Caco-2 (cell line): Measurements from ENCODE around the gene PLOD1. TPM values are rescaled to one million over a fixed set of nuclear protein-coding genes. Genes with fewer than 3 reads are reported as not detected.
A peak's percentile ranks its signal among the peaks of the same experiment; 100 is the strongest.

Experiments used
- BruUV-seq: library from RNA; stranded (reverse); fragments of 400-500 nt; replicated peaks from 2 replicates; lab custom pipeline; 2021; lab: Mats Ljungman, UMichigan
- CTCF ChIA-PET: fragments of 300-600 bp; sonication (Branson Sonifier 250); formaldehyde crosslinking; loops from one replicate; lab custom pipeline; 2022; ENCODE audit warnings: antibody characterized with exemption; lab: Charles Lee
- POLR2A ChIA-PET: fragments of 300-600 bp; sonication (Branson Sonifier 250); formaldehyde crosslinking; loops from one replicate; lab custom pipeline; 2022; ENCODE audit warnings: antibody characterized with exemption; lab: Charles Lee
- DNase-seq, 2 experiments: peaks; one replicate each; pipeline versions ENCODE4 v3.0.0 to v3.0.0-alpha.2; 2020 to 2022
- H3K27me3 ChIP-seq: replicated peaks from 2 replicates; pipeline ENCODE4 v1.6.0; 2011; ENCODE audit warnings: low read length; ENCODE audit not compliant: control insufficient read depth, insufficient read depth
- H3K36me3 ChIP-seq: 2 replicates; pipeline ENCODE4 v1.5.1; 2011; ENCODE audit warnings: low read length; ENCODE audit not compliant: control insufficient read depth, insufficient read depth
- H3K4me1 ChIP-seq: fragments of 250-450 bp; sonication (Bioruptor Pico); 2 replicates; pipeline ENCODE4 v1.5.1; 2020; ENCODE audit warnings: mild to moderate bottlenecking
- H3K4me3 ChIP-seq: 2 replicates; pipeline ENCODE4 v1.5.1; 2011; ENCODE audit warnings: low read depth, mild to moderate bottlenecking, control low read depth, low read length
- H3K9me3 ChIP-seq: fragments of 250-450 bp; sonication (Bioruptor Pico); 2 replicates; pipeline ENCODE4 v1.5.1; 2020; ENCODE audit warnings: mild to moderate bottlenecking, moderate library complexity
- H3K27ac Mint-ChIP-seq: one replicate; pipeline ENCODE4 v1.8.0; 2022; ENCODE audit warnings: mixed read lengths; ENCODE audit not compliant: unreplicated experiment
- H3K27me3 Mint-ChIP-seq: one replicate; pipeline ENCODE4 v1.8.0; 2022; ENCODE audit warnings: mixed read lengths; ENCODE audit not compliant: insufficient read depth, unreplicated experiment
- H3K36me3 Mint-ChIP-seq: one replicate; pipeline ENCODE4 v1.8.0; 2022; ENCODE audit warnings: mild to moderate bottlenecking, mixed read lengths; ENCODE audit not compliant: insufficient read depth, unreplicated experiment
- H3K4me1 Mint-ChIP-seq: one replicate; pipeline ENCODE4 v1.8.0; 2022; ENCODE audit warnings: low read depth, mixed read lengths; ENCODE audit not compliant: unreplicated experiment
- H3K4me3 Mint-ChIP-seq: one replicate; pipeline ENCODE4 v1.8.0; 2022; ENCODE audit warnings: mild to moderate bottlenecking, moderate library complexity, mixed read lengths; ENCODE audit not compliant: unreplicated experiment
- H3K9me3 Mint-ChIP-seq: one replicate; pipeline ENCODE4 v1.8.0; 2022; ENCODE audit warnings: mixed read lengths; ENCODE audit not compliant: unreplicated experiment
- CTCF ChIP-seq, 2 experiments: fragments of 200-600 bp in 1 of 2; IDR thresholded peaks; 1 replicate in 1 of 2; 2 replicates in 1 of 2; pipeline versions ENCODE4 v1.5.1 to v1.8.0; 2011 to 2022; ENCODE audit warnings: antibody characterized with exemption in 1 of 2, control low read depth in 1 of 2, inconsistent platforms in 1 of 2, low read depth in 1 of 2, low read length in 1 of 2, mild to moderate bottlenecking in 1 of 2, moderate library complexity in 1 of 2; ENCODE audit not compliant: insufficient read depth in 1 of 2, severe bottlenecking in 1 of 2, unreplicated experiment in 1 of 2
- intact Hi-C: fragments of 100-400 bp; cut with micrococcal nuclease; formaldehyde crosslinking; loops from one replicate; pipeline ENCODE4 v1.10.0; 2022; ENCODE audit not compliant: unreplicated experiment
- total RNA-seq: library from RNA; stranded (reverse); gene quantifications from 2 replicates; pipeline ENCODE4 v1.2.3, GENCODE V29; 2022

PLOD1 gene
- total RNA-seq, 1 experiment from 2014 or later: 89.3 TPM

DNA sequence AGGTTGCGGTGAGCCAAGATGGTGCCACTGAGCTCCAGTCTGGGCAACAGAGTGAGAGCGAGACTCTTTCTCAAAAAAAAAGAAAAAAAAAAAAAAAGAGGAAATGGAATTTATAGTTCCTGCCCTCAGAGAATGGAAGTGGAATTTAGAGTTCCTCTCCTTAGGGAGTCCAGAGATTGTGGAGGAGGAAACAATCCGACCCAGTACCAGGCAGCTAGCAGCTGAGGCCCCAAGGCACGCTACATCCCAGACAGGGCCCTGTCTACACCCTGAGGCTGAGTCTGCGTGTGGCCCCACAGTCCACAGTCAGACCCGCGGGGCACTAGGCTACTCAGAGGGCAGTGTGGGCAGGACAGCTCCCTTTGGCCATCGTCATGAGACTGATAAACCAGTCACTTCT lies 43.8 kb downstream of the PLOD1 start:
- BruUV-seq: no TSS peak
- ChIA-PET POLR2A (interaction anchor here (0.6 kb wide), 1 partner anchor 41 kb away, joined by 4 read pairs; no protein-coding TSS in a partner anchor), CTCF (no interaction called here)
- intact Hi-C loops: no loop called here
- Mint-ChIP-seq H3K27me3 (no peaks in the 10 kb centered on the region), H3K9me3 (no peaks in the 10 kb centered on the region), H3K4me1 (peaks cover 19% of the 10 kb centered on the region), H3K4me3 (no peak overlapping the region), H3K27ac (peak overlapping the region; percentile 29), H3K36me3 (peaks cover 50% of the 10 kb centered on the region)
- Histone ChIP-seq H3K36me3 (peaks cover 1% of the 10 kb centered on the region), H3K27me3 (no peaks in the 10 kb centered on the region), H3K9me3 (no peaks in the 10 kb centered on the region), H3K4me3 (no peak overlapping the region), H3K4me1 (peaks cover 19% of the 10 kb centered on the region)
- no peak for DNase-seq
- TF ChIP-seq CTCF (IDR thresholded peaks at IDR 0.05; ENCODE audit: insufficient read depth in 1 of 2, low read depth in 1 of 2, low read length in 1 of 2, severe bottlenecking in 1 of 2, unreplicated experiment in 1 of 2): no peak

DNA sequence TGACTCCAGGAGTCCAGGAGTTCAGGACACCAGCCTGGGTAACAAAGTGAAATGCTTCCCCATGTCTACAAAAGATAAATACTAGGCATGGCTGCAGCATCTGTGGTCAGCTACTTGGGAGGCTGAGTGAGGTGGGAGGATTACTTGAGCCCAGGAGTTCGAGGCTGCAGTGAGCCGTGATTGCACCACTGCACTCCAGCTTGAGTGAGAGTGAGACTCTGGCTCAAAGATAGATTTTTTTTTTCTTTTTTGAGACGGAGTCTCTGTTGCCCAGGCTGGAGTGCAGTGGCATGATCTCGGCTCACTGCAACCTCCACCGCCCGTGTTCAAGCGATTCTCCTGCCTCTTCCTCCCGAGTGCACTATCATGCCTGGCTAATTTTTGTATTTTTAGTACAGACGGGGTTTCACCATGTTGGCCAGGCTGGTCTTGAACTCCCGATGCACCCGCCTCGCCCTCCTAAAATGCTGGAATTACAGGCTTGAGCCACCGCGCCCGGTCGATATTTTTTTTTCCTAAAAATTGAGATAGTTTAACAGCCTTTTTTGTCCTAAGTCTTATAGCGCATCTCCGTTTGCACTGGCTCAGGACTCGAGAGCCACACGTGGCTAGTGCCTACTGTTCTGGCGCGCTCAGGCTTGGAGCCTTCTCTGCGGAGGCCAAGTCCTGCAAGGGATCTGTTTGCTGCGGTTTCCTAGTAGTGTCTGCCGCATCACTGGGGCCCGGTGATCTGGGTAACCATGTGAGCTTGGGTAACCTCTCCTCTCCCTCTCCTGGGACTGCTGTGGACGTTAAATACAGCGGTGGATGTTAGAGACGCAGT lies 44.7 kb downstream of the PLOD1 start:
- TF ChIP-seq CTCF (IDR thresholded peaks at IDR 0.05; ENCODE audit: insufficient read depth in 1 of 2, low read depth in 1 of 2, low read length in 1 of 2, severe bottlenecking in 1 of 2, unreplicated experiment in 1 of 2): no peak
- BruUV-seq: TSS peak; percentile 90
- intact Hi-C loops: no loop called here

GRCh38 chr1:11979851-11980675 lies 45.5 kb downstream of the PLOD1 start, which contains the start of gene MFN2:
Gene MFN2, plus strand, starts transcription at chr1:11980444. Its CDS starts 8,725 bp downstream, at chr1:11989169.
- H3K9me3 ChIP-seq: no peaks in the 10 kb centered on the region
- H3K4me3 ChIP-seq: peak within 1 kb of the TSS; percentile 71
- POLR2A ChIA-PET: interaction anchor here (0.5 to 2.6 kb wide), 10 partner anchors 10 to 1357 kb away, joined by 3 to 57 read pairs (median 4); partner anchors contain the start of genes AGTRAP and MIIP
- peaks cover 2% of the 10 kb centered on the region for H3K36me3 ChIP-seq
- H3K36me3 Mint-ChIP-seq: peaks cover 53% of the 10 kb centered on the region
- DNase-seq: peak; percentile 97
- H3K27ac Mint-ChIP-seq: peak within 1 kb of the TSS; percentile 99
- H3K4me1 ChIP-seq: peaks cover 35% of the 10 kb centered on the region
- H3K9me3 Mint-ChIP-seq: no peaks in the 10 kb centered on the region
- peak within 1 kb of the TSS; percentile 99 for H3K4me3 Mint-ChIP-seq
- CTCF ChIA-PET: interaction anchor here (0.6 to 1.7 kb wide), 3 partner anchors 13 to 56 kb away, joined by 3 to 9 read pairs (median 3); no protein-coding TSS in a partner anchor
- no peaks in the 10 kb centered on the region for H3K27me3 ChIP-seq
- BruUV-seq: no TSS peak
- intact Hi-C loops: loop anchor here (1.0 kb wide), 1 partner anchor 71 kb away; no protein-coding TSS in a partner anchor
- H3K4me1 Mint-ChIP-seq: peaks cover 19% of the 10 kb centered on the region
- TF ChIP-seq CTCF (IDR thresholded peaks at IDR 0.05; ENCODE audit: insufficient read depth in 1 of 2, low read depth in 1 of 2, low read length in 1 of 2, severe bottlenecking in 1 of 2, unreplicated experiment in 1 of 2): no peak
- H3K27me3 Mint-ChIP-seq: no peaks in the 10 kb centered on the region

More for the DNA sequence above, 44.7 kb downstream of the PLOD1 start:
- Mint-ChIP-seq H3K27me3 (no peaks in the 10 kb centered on the region), H3K27ac (peak overlapping the region; percentile 99), H3K4me3 (peak overlapping the region; percentile 99), H3K9me3 (no peaks in the 10 kb centered on the region), H3K36me3 (peaks cover 55% of the 10 kb centered on the region), H3K4me1 (peaks cover 19% of the 10 kb centered on the region)
- ChIA-PET CTCF (interaction anchor here (0.6 to 1.7 kb wide), 3 partner anchors 12 to 57 kb away, joined by 3 to 9 read pairs (median 3); no protein-coding TSS in a partner anchor), POLR2A (interaction anchor here (0.5 to 2.6 kb wide), 6 partner anchors 9 to 107 kb away, joined by 3 to 57 read pairs (median 8); partner anchors contain the start of gene MIIP)
- Histone ChIP-seq H3K4me1 (peaks cover 26% of the 10 kb centered on the region), H3K9me3 (no peaks in the 10 kb centered on the region), H3K36me3 (peaks cover 2% of the 10 kb centered on the region), H3K27me3 (no peaks in the 10 kb centered on the region), H3K4me3 (peak overlapping the region; percentile 71)
- no peak for DNase-seq
